ENCODE measurements around the gene MATN1.

The MATN1 gene

DNA sequence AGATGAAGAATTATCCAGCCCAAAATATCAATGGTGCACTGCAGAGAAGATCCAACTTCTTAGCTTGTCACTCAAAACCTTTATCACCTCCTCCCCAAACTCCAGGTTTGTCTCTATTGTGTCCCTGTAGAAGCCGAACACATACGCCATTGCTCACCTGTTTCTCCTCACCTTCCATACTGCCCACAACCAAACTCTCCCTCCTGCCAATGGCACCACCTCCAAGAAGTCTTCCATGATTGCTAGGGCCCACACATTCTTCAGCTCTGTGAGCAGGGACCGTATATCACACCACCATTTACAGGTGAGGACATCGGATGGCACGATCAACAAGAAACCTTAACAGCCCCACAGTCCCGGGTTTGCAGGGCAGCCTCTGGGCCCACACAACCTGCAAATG, 31.9 kb upstream of the MATN1 start:
- TF ChIP-seq, protein P1, sequence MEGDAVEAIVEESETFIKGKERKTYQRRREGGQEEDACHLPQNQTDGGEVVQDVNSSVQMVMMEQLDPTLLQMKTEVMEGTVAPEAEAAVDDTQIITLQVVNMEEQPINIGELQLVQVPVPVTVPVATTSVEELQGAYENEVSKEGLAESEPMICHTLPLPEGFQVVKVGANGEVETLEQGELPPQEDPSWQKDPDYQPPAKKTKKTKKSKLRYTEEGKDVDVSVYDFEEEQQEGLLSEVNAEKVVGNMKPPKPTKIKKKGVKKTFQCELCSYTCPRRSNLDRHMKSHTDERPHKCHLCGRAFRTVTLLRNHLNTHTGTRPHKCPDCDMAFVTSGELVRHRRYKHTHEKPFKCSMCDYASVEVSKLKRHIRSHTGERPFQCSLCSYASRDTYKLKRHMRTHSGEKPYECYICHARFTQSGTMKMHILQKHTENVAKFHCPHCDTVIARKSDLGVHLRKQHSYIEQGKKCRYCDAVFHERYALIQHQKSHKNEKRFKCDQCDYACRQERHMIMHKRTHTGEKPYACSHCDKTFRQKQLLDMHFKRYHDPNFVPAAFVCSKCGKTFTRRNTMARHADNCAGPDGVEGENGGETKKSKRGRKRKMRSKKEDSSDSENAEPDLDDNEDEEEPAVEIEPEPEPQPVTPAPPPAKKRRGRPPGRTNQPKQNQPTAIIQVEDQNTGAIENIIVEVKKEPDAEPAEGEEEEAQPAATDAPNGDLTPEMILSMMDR (IDR thresholded peaks at IDR 0.05; ENCODE audit: low read depth, low read length) = no peak
- no peak overlapping the region for H3K27ac ChIP-seq
- no peaks in the 10 kb centered on the region for H3K36me3 ChIP-seq
- H3K9me3 ChIP-seq (ENCODE audit: severe bottlenecking) = no peaks in the 10 kb centered on the region
- no peaks in the 10 kb centered on the region for H3K27me3 ChIP-seq (ENCODE audit: insufficient read depth, low read depth, severe bottlenecking)
- H3K4me3 ChIP-seq (ENCODE audit: low read depth, low read length) = no peak overlapping the region
- no peak for DNase-seq

- no peak for DNase-seq
- Histone ChIP-seq H3K4me3 (ENCODE audit: low read depth, low read length) (no peak overlapping the region), H3K27ac (no peak overlapping the region), H3K9me3 (ENCODE audit: severe bottlenecking) (no peaks in the 10 kb centered on the region), H3K27me3 (ENCODE audit: insufficient read depth, low read depth, severe bottlenecking) (no peaks in the 10 kb centered on the region), H3K36me3 (no peaks in the 10 kb centered on the region)
- TF ChIP-seq, protein P1 (IDR thresholded peaks at IDR 0.05; ENCODE audit: low read depth, low read length) = no peak
These were observed 31.3 kb upstream of the MATN1 start for GRCh38 chr1:30754684-30755171.

- Histone ChIP-seq H3K9me3 (ENCODE audit: severe bottlenecking) (no peaks in the 10 kb centered on the region), H3K27me3 (ENCODE audit: insufficient read depth, low read depth, severe bottlenecking) (no peaks in the 10 kb centered on the region), H3K4me3 (ENCODE audit: low read depth, low read length) (no peak overlapping the region), H3K27ac (no peak overlapping the region), H3K36me3 (no peaks in the 10 kb centered on the region)
- TF ChIP-seq, protein P1 (IDR thresholded peaks at IDR 0.05; ENCODE audit: low read depth, low read length) = no peak
- no peak for DNase-seq
These were observed 30.3 kb upstream of the MATN1 start for GRCh38 chr1:30753660-30754123.

- no peaks in the 10 kb centered on the region for H3K27me3 ChIP-seq (ENCODE audit: insufficient read depth, low read depth, severe bottlenecking)
- no peaks in the 10 kb centered on the region for H3K36me3 ChIP-seq
- TF ChIP-seq, protein P1 (IDR thresholded peaks at IDR 0.05; ENCODE audit: low read depth, low read length) = no peak
- no peaks in the 10 kb centered on the region for H3K9me3 ChIP-seq (ENCODE audit: severe bottlenecking)
- no peak for DNase-seq
- no peak overlapping the region for H3K27ac ChIP-seq
- H3K4me3 ChIP-seq (ENCODE audit: low read depth, low read length) = no peak overlapping the region
These were observed 29.7 kb upstream of the MATN1 start for GRCh38 chr1:30753118-30753517.

- DNase-seq = no peak
- Histone ChIP-seq H3K27ac (no peak overlapping the region), H3K36me3 (no peaks in the 10 kb centered on the region), H3K4me3 (ENCODE audit: low read depth, low read length) (no peak overlapping the region), H3K27me3 (ENCODE audit: insufficient read depth, low read depth, severe bottlenecking) (no peaks in the 10 kb centered on the region), H3K9me3 (ENCODE audit: severe bottlenecking) (no peaks in the 10 kb centered on the region)
- TF ChIP-seq, protein P1 (IDR thresholded peaks at IDR 0.05; ENCODE audit: low read depth, low read length) = no peak
These were observed 29.2 kb upstream of the MATN1 start for GRCh38 chr1:30752651-30752908.

GRCh38 chr1:30751830-30752650, 28.7 kb upstream of the MATN1 start:
- no peaks in the 10 kb centered on the region for H3K9me3 ChIP-seq (ENCODE audit: severe bottlenecking)
- TF ChIP-seq, protein P1 (IDR thresholded peaks at IDR 0.05; ENCODE audit: low read depth, low read length) = no peak
- H3K36me3 ChIP-seq = no peaks in the 10 kb centered on the region
- no peak overlapping the region for H3K27ac ChIP-seq
- no peak overlapping the region for H3K4me3 ChIP-seq (ENCODE audit: low read depth, low read length)
- no peaks in the 10 kb centered on the region for H3K27me3 ChIP-seq (ENCODE audit: insufficient read depth, low read depth, severe bottlenecking)
- DNase-seq = no peak

All from WERI-Rb-1 (cell line).